SH-SY5Y (cell line): Measurements from ENCODE around the gene TVP23A.

Experiments
- GATA2 ChIP-seq: IDR thresholded peaks from 2 replicates; pipeline ENCODE4 v1.6.1; 2011; ENCODE audit warnings: mild to moderate bottlenecking, low read depth, low read length
- GATA3 ChIP-seq: IDR thresholded peaks from 2 replicates; pipeline ENCODE4 v1.6.1; 2011; ENCODE audit warnings: low read depth, mild to moderate bottlenecking, low read length, moderate library complexity

DNA sequence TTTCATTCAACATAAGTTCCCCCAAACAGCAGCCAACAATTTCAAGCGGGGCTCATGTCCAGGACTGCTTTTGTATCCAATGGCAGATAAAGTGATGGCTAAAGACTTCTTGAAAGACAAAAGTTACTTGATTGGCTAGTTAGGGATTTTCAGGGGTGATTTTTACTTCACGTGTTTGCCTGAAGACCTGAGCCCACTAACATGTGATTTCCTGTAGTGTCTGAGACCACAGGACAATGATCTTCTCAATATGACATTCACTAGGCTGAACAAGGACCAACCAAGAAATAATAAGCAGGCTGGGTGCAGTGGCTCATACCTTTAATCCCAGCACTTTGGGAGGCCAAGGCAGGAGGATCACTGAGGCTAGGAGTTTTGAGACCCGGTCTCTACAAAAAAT is 10.4 kb downstream of the TVP23A start:
- TF ChIP-seq GATA2 (no peak), GATA3 (no peak)
